Keratinocyte (primary cell): Measurements from ENCODE around the gene PARP11.

Source experiments
- CTCF ChIP-seq, 3 experiments: IDR thresholded peaks in 1 of 3; conservative IDR thresholded peaks in 1 of 3; optimal IDR thresholded peaks in 1 of 3; 2 replicates in 2 of 3; 3 replicates in 1 of 3; pipeline versions ENCODE3 to v1.5.1; 2011; ENCODE audit warnings: low read length in 3 of 3, mild to moderate bottlenecking in 3 of 3, moderate library complexity in 2 of 3, control low read depth in 1 of 3, inconsistent platforms in 1 of 3; ENCODE audit not compliant: insufficient read depth in 2 of 3; ENCODE audit errors: extremely low read depth in 1 of 3
- EZH2 ChIP-seq: IDR thresholded peaks from one replicate; pipeline ENCODE4 v1.6.1; 2012; ENCODE audit warnings: inconsistent platforms, mild to moderate bottlenecking, low read length, moderate library complexity

- no peak for TF ChIP-seq CTCF (optimal IDR thresholded peaks at IDR 0.05 in 1 of 3, IDR thresholded peaks at IDR 0.05 in 1 of 3, conservative IDR thresholded peaks at IDR 0.05 in 1 of 3; ENCODE audit: extremely low read depth in 1 of 3, insufficient read depth in 2 of 3, low read length in 3 of 3)
- no peak for TF ChIP-seq EZH2
These were observed 101.3 kb downstream of the PARP11 start for GRCh38 chr12:3771853-3772252.
